GM15510 (cell line): ENCODE results near the gene PIGR.

ENCODE experiments used
- POLR2A ChIP-seq: IDR thresholded peaks from 3 replicates; pipeline ENCODE4 v1.6.1; 2011; ENCODE audit warnings: borderline replicate concordance; ENCODE audit not compliant: insufficient read length; ENCODE audit errors: extremely low read depth

The PIGR gene

DNA sequence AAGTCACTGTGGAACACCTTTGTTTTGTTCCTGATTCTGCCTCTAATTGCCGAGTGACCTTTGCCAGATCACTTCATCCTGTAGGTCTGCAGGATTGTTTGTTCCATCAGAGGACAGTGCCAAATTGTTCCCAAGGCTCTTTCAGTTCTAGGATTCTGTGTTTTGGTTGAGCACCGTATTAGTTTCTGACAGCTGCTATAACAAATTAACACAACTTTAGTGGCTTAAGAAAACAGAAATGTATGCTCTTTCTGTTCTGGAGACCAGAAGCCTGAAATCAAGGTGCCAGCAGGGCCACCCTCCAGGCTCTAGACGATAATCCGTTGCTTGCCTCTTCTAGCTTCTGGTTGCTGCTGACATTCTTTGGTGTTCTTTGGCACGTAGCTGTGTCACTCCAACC is 3.4 kb upstream of the PIGR start:
- no peak for TF ChIP-seq POLR2A

GRCh38 chr1:206949208-206949607 is 2.9 kb upstream of the PIGR start:
- no peak for TF ChIP-seq POLR2A

- no peak for TF ChIP-seq POLR2A
Measured at GRCh38 chr1:206947255-206947654, 989 bp upstream of the PIGR start.

GRCh38 chr1:206945779-206946178 is 487 bp downstream of the PIGR start:
- no peak for TF ChIP-seq POLR2A

DNA sequence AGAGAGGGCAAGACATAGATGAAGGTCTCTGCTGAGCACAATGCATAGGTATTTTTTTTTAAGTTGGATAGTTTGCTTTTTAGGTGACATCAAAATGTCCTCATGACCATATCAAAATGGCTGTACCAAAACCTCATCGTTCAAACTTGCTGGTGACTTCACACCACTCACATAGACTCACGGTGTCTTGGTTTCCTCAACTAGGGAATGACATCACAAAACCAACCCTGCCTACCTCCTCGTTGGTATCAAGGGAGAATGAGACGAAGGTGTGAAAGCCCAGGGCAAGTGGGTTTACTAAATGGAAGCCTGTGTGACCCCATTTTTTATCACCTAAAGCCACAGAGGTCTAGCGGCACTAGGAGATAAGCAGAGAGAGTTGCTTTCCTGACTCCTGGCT is 1.6 kb downstream of the PIGR start:
- TF ChIP-seq POLR2A = no peak

GRCh38 chr1:206941766-206942418 is 4.4 kb downstream of the PIGR start:
- TF ChIP-seq POLR2A = no peak

- no peak for TF ChIP-seq POLR2A
Measured at GRCh38 chr1:206940588-206940936, 5.7 kb downstream of the PIGR start.

DNA sequence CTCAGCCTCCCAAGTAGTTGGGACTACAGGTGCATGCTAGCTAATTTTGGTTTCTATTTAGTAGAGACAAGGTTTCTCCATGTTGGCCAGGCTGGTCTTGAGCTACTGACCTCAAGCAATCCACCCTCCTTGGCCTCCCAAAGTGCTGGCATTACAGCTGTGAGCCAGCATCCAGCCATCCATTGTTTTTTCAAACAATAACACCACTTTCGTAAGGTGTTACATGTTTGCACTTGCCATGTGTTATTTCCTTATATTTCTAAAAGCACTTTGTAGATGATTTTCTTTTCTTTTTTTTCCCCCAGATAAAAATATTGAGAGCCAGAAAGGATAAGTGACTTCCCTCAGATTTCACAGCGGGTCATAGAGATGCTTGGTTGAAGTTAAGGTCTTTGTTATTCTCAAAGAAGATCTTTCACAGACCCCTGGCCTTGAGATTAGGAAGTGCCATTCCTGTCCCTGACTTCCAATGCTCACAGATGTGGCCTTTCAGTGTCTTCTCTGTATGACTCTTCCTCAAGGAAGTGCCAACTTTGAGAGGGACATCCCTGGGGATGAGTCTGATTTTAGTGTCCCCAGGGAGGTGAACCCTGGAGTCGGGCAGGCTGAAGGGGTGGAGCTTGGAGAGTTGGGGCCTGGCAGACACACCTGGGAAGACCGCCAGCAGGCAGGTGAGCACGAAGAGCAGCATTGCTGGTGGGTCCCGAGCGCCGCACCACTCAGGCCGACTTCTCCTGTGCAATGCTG is 6.3 kb downstream of the PIGR start:
- TF ChIP-seq POLR2A = no peak

DNA sequence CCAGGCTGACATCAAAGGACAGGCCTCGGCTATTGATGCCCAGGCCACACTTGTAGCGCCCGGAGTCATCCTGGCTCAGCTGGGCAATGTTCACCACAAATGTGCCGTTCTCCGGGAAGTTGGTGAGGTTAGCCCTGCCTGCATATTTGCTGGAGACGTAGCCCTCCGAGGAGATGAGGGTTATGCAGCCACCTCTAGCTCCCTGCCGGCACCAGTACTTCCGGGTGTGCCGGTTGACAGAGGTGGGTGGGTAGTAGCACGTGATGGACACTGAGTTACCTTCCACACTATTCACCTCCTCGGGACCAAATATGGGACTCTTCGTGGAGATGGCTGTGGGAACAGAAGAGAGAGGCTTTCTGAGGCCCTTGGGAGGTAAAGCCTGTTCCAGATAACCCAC is 7.1 kb downstream of the PIGR start:
- TF ChIP-seq POLR2A = no peak

DNA sequence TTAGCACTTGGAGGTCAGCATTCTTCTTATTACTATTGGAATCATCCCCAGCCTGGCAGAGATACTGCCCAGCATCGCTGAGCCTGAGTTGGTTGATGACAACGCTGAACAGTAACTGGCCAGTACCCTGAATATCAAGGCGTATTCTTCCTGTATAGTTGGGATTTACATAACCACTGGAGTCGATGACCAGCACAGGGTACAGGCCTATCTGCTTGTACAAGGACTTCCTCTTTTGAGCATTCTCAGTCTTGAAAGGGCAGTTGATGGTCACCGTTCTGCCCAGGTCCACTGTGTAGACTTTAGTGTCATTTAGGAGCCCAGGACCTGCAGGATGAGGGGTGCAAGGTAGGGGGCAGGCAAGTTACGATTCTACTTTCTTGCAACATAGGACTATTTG is 8.8 kb downstream of the PIGR start:
- TF ChIP-seq POLR2A = no peak

GRCh38 chr1:206935491-206936067 is 10.7 kb downstream of the PIGR start:
- TF ChIP-seq POLR2A = no peak

DNA sequence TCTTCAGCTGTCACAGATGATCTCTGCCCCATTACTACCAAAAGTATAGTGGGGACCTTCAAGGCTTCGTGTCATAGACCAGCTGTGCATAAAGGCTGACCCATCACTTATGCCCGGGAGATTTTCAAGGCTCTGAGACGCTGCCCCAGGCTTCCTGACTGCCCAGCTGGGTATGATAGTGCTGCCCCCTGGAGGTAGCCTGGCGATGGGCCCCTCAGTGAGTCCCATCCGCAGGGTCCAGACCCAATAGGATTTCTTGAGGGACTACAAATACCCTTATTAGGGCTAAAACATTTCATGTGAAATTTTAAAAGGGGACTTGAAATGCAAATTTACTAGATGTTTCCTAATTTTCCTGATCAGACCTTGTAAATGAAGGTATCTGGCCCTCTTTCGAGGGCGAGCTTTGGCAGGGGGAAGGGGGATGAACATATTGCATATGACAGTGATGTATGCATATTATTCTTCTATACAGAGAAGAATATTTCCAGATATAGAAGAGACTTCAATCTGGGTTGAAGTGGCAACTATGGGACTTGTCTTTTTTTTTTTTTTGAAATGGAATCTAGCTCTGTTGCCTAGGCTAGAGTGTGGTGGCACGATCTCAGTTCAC is 12.8 kb downstream of the PIGR start:
- no peak for TF ChIP-seq POLR2A

DNA sequence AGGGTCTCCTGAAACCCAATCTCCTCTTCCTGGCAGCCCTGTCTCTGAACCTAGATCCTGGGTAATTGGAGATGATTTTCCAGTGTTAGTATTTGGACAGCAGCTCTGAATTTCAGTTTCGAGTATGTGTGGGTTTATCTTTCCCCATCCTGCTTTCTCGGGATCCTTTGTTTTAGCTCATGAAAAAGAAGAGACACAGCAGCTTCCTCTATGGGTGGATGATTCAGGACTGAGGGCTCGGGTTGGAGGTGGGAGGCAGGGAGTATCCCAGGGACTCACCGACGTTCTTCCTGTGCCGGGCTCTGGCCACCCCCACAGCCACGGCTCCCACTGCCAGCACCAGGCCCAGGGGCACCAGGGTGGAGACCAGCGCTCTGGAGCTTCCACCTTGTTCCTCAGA is 14.1 kb downstream of the PIGR start:
- TF ChIP-seq POLR2A = no peak

DNA sequence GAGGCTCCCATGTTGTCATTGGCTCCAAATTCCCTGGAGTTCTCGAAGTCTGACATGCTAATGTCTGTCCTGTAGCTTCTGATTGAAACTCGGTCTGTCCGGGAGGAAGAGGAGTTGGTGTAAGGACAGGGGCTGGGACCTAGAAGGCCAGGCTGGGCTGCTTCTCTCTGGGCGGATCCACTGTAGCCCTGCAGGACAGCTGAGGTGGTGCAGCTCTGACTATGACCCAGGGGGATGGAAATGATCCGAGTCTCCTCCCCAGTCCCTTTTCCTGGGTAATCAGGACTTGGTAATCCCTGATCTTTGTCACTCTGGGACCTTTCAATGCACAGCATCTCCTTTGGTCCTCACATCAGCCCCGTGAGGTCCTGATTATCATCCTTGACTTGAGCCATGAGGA is 14.6 kb downstream of the PIGR start:
- TF ChIP-seq POLR2A = no peak

GRCh38 chr1:206930210-206930798 is 16.0 kb downstream of the PIGR start:
- TF ChIP-seq POLR2A = peak; percentile 72
